Effector CD8-positive, alpha-beta T cell (primary cell): ENCODE data around the gene VTCN1.
"Not testable (repeated sequence)": the region's sequence is repeated elsewhere in the genome, so short reads cannot be mapped to it uniquely, and the experiment has no call there.

Experiments used
- DNase-seq: peaks from one replicate; lab custom pipeline; 2025; lab: John Stamatoyannopoulos, UW

VTCN1 gene

DNA sequence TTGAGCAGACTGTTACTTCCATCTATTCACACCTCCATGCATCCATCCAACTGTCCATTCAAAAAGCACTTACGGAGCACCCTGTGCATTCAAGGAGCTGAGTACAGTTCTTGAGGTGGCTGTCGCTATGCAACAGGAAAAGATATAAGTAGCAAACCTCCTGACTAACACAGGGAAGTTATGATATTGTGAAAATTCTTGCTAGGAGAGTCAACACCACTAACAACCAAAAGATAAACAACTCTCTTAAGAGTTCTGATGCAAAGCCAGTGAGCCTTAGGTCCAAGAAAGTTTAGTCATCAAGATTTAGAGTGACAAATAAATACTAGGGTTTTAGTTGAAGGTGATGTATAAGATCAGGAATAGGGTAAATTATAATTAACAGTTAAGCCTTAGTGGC is 44.7 kb downstream of the VTCN1 start:
- DNase-seq = no peak

DNA sequence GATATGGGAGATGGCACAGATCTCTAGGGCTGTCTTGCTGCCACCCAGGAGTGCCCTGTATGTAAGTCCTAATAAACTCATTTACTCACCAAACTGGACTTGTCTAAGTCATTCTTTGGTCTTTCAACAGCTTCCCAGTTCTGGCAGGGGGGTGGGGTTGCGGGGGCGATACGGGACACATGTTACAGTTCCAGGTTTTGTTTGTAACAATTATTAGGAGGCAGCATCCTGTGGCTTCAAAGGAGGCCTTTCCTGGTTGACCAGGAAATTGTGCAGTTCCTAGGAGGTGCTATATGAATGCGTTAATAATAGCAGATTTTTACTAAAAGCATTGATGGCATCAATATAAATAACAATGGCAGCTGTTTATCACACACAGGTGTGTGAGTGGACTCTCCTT is 46.5 kb downstream of the VTCN1 start:
- DNase-seq = no peak

DNA sequence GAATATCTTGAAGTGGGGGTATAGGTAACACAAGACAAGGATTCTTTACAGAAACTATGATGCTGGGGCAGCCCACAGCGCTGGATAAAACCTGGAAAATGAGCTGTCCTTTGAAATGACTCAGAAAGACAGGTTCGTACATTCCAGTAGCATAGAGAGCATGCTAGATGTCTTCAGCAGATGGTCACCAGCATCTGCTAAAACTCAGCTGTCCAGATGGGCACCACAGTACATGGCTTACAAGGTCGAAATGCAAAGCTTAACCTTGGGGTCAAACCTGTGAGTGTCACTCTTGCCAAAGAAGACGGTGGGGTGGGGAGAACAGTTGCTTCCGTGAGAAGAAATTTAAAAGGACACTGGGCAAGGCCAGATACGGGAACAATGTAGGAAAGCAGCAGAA is 47.9 kb downstream of the VTCN1 start:
- DNase-seq = no peak

DNA sequence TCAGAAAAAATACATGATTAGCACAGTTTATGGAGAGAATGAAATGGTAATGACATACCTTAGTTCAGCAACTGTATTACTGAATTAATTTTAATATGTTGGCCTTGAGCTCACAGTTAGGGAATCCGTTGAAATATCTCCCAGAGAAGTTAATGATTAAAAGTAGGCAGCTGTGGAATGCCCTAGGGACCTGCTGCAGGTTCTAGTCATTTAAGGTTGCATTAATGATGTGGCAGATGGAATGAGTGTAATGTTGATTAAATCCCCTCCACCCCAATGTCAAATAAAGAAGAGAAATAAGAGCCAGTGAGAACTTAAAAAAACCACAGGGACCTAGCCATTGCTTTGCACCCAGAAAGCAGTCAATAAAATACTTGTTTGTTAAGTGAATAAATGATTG is 48.8 kb downstream of the VTCN1 start:
- no peak for DNase-seq

DNA sequence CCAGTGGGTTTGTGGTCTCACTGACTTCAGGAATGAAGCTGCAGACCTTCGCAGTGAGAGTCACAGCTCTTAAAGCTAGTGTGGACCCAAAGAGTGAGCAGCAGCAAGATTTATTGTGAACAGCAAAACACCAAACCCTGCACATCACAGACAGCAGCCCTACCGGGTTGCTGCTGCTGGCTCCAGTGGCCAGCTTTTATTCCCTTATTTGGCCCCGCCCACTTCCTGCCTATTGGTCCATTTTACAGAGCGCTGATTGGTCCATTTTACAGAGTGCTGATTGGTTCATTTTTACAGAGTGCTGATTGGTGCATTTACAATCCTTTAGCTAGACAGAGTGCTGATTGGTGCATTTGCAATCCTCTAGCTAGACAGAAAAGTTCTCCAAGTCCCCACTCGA is 59.4 kb downstream of the VTCN1 start:
- not testable (repeated sequence) for DNase-seq

DNA sequence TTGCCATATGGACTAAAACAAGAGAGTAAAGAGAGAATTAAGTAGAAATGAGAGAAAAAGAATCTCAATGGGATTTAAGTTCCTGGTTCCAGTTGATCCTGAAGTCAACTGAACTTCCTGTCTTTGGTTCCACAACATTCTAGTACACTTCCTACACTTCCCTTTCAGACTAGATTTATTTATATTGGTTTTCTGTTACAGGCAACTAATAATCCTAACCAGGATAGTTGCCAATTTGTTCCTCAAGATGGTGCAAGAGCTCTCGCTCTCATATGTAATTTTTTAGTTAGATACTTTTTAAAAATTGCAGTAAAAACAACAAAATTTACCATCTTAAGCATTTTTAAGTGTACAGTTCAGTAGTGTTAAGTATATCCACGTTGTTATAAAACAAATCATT is 60.4 kb downstream of the VTCN1 start:
- DNase-seq = no peak

DNA sequence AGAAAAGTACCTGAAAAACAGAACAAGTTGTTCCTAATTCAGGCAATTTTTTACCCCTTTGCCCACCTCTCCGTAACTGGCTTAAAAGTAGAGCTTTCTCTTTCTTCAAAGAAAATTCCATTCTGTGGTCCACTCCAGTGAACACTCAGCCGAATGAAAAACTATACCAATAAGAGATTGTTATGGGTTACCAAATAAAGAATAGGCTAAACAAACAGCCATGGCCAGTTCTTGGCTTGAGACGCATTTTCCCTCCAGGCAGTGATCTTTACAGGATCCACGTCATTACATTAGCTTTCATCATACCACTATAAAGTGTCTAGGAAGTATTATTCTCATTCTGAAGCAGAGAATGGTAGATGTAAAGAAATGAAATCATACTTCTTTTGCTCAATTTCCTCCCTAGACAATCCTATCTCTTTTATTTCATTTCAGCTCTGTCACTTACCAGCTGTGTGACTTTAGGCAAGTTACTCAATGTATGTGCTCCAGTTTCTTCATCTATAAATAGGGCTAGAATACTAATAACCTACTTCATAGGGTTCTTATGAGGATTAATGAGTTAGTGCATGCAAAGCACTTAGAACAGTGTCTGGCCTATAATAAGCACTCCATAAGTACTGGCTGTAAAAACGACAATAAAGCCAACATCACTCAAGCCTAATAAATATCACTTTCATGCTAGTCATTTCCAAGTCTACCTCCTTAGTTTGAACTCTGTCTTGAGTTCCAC is 62.7 kb downstream of the VTCN1 start:
- no peak for DNase-seq

DNA sequence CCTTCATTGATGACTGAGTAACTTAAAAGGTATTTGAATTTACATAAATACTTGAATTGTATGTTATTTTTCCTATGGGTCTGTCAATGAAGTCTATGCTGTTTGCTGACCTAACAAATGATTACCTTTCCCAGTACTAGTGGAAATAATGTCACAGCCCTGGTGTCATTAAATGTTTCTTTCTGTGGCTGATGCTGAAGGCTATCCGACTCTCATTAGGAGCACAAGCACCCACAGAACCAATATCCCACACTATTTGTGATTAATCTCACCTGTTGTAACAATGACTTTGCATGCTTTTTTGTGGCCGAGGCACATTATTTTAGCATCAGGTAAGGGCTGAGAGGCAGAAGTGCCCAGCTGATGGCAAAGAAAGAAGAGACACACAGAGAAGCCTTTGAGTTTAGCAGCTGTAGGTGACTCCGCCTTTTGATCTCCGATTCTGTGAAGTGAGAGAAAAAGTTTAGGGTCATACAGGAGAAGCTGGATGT is 63.3 kb downstream of the VTCN1 start:
- DNase-seq = no peak

DNA sequence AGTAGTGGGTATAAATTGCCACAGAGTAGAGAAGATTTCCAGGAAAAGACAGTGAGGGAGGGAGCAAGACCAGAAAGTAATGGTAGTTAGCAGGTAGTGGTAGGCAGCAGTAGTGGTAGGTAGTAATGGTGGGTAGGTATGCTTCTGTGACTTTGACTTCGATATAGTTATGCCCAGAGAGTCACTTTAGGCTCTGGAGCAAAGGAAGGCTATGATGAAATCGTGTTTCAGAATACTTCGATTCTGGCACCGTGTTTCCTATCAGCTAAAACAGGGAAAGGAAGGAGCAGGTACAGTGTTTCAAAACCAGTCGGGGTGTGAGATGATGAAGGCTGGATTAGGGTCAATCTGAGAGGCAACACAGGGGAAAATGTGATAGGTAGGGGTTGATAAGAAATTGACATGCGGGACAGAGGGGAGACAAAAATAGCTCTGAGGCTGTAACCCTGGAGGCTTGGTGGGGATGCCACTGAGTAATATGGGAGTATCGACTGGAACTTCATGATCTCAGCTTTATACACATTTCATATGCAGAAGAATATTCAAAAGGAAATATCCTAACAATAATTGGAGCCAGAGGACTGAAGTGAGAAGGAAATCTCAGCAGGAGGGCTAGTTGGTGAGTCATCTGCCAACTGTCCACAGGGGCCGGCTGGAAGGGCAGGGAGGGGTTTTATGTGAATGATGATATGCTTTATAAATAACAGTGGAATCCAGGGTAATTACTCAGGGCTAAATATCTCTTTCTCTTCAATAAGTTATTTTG is 64.0 kb downstream of the VTCN1 start:
- DNase-seq = no peak

DNA sequence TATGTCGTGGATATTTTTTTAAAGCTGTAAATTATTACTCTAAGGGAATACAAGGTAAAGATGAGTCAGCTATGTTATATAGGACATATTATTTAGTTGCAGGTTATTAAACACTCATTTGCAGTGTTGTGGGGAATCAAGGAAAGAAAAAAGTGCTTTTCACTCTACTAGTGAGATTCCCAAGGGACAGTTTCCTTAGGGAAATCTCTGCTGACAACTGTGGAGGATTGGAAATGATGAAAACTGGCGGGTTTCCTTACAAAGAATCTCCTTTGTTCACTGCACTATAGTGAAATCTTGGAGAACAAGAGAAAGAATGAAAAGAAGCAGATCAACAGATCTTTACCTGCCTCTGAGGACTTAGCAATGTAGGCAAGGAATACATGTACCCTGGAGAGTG is 64.7 kb downstream of the VTCN1 start:
- DNase-seq = no peak

DNA sequence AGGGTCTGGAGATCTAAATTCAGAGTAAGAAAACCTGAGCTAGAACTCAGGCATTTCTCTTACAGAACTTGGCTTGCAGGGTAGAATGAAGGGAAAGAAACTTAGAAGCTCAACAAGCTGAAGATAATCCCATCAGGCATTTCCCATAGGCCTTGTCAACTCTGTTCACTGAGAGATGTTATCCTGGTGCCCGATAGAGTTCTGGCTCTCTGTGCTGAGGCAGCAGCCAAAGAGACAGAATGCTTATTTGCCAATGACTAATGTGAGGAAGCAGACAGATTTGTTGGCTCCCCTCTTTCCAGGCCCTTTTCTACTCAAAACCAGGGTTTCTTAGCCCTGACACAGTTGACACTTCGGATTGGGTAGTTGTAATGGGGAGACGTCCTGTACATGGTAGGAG is 66.9 kb downstream of the VTCN1 start:
- no peak for DNase-seq

DNA sequence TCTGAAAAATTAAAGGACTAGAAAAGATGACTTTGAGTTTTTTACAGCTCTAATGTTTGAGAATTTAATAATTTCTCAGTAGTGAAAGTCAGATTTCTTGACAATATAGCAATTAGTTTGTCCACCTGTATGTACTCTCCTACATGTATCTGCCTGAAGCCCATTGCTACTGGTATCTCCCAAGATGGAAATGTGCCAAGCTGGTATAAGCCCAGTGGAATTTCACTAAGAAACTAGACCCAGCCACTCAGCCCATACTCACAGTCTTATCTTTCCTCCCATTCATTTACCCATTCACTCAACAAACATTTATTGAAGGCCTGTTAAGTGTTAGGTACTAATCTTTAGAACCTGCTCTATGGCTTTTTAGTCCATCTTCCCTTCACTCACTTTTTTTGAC is 67.6 kb downstream of the VTCN1 start:
- no peak for DNase-seq

DNA sequence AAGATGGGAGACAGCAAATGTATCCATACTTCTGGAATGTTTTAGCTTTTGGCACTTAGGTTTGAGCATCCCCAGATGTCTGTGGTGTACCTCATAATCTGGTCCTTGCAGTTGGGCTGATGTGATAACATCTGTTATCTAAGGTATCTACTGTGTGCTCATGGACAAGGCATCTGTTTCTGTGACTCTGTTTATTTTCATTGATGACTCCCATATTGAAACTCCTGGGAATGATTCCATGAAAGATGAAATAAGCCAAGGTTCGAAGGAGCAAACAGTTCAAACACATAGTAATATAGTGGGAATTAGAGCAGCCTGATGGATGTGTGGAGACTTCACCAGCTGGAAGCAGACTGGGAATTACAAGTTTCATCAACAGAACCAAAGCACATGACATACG is 68.5 kb downstream of the VTCN1 start:
- DNase-seq = no peak

DNA sequence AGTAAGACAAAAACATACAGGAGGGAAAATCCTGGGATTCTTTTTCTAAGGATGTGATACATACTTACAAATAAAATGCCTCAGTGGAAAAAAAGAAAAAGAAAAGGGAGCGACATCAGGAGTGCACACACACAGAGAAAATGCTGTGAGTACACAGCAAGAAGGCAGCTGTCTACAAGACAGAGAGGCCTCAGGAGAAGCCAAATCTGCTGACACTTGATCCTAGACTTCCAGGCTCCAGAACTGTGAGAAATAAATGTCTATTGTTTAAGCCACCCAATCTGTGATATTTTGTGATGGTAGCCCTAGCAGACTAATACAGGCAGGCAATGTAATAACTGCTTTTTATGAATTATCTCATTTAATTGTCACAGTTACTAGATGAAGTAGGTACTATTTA is 72.2 kb downstream of the VTCN1 start:
- DNase-seq = no peak

DNA sequence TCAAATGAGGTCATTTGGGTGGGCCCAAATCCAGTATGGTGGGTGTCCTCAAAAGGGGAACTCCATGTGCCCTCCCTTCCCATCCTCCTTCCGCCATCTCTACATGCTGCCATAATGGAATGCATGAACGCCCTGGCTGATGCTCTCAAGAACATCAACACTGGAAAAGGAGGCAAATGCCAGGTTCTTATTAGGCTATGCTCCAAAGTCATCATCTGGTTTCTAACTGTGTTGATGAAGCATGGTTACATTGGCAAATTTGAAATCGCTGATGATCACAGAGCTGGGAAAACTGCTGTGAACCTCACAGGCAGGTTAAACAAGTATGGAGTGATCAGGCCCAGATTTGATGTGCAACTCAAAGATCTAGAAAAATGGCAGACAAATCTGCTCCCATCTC is 72.6 kb downstream of the VTCN1 start:
- no peak for DNase-seq

DNA sequence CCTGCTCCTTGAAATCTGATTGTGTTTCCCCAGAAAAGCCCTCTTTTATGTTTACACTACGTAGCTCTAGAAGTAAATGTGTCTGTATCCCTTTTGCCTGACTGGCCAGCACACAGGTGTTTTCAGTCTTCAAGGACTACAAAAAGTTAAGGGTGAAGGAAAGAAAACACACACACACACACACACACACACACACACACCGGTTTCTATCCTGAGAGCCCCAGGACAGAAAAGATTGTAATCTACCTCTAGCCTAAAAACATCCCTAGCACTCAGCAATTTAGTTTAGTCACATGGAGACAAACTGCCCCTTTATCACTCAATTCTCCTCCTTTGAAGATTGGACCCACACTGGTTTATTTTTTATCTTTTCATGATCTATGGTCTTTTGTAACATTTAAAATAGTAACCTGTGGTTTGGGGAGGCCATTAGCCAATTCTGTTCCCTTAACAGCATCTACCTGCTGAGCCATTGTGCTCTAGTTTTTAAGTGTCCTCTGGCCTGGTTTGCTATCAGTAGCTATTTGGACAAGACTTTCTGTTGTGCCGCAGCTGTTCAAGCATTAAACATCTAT is 73.4 kb downstream of the VTCN1 start:
- DNase-seq = no peak

DNA sequence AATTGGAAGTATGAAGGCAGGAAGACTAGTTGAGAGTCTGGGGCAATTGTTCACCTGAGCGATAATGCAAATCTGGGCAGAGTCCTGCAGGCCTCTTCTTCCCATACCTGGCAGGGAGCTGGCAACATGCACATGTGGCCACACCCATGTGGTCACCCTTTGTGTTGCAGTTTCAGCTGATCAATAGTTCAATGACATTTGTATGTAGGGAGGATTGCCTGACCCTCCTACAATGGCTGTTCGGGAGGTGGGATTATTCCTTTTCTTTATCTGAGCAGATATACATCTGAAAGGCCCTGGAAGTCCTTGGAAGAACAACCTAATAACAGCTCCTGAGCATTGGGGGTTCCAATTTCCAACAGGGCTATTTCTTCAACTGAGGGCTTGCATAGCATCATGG is 74.0 kb downstream of the VTCN1 start:
- no peak for DNase-seq

DNA sequence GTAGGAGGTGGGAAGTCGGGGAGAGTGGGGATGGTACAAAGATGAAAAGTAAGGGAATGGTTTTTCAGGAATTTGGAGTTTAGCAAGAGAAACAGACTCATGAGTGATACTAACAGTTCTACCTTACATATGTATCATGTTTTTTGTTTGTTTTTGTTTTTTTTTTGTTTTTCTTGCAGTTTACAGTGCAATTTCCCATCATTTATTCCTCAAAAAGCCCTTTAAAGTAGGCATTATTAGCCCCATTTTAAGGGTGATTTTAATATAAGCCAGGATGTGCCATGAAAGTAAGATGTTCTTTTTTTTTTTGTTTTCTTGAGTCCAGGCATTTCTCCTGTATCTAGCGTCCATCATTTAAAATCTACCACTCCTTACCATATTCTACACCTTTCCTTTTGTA is 75.4 kb downstream of the VTCN1 start:
- no peak for DNase-seq

DNA sequence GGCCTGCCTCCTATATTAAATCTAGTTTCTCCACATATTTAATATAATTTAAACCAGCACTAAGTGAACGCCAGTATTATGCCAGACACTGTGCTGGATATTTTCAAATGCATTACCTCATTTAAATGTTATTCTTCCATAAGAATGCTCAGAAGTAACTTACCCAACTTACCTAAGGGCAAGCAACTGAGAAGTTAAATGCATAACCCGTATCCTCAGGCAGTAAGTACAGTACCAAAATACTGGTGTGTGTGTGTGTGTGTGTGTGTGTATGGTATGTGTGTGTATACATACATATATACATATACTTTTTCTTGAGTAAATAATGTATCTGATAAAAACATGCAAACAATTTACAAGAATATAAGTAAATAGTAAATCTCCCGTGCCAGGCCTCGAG is 80.2 kb downstream of the VTCN1 start:
- no peak for DNase-seq

DNA sequence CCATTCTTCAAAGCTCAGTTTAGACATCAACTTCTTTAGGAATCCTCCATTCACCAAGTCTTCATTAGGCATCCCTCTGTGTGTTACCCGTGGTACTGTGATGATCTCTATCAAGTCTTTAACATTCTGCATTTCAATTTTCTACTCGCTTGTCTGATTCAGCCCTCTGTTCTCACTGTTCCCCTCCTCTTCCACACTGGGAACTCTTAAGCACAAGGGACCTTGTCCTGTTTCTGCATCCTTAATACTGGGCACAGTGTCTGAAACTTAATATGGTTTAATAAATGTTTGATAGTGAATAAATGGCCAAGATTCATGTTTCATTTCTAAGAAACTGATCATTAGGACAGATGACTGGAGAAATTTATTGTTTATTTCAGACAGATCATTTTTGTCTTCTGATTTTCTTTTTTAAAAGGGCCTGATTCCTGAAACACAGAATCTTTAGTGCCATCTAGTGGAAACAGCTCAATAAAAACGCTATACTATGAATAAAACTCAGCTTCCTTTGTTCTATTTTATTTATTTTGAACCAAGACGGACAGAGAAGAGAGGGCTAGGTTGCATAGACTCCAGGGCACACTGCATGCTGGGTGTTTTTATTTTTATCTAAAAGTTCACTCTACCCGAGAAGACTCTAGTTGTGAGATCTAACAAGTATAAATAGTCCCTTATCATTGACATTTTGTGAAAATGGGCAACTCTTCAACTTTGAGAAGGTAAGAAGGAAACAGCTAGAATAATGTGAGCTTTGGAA is 82.2 kb downstream of the VTCN1 start:
- no peak for DNase-seq

DNA sequence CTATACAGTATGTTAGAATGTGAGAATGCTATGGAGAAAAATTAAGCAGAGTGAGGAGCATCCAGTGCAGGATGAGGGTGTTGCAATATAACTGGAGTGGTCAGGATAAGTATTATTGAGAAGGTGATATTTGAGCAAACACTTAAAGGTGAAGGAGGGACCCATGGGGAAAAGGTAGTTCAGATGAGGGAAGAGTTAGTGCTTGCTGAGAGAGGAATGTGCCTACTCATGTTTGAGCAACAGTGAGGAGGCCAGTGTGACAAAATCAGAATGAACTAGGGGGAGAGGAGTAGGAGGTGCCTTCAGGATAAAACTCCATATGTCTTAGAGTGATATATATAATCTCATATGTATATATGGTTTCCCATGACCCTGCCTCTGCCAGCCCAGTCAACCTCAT is 82.9 kb downstream of the VTCN1 start:
- no peak for DNase-seq

DNA sequence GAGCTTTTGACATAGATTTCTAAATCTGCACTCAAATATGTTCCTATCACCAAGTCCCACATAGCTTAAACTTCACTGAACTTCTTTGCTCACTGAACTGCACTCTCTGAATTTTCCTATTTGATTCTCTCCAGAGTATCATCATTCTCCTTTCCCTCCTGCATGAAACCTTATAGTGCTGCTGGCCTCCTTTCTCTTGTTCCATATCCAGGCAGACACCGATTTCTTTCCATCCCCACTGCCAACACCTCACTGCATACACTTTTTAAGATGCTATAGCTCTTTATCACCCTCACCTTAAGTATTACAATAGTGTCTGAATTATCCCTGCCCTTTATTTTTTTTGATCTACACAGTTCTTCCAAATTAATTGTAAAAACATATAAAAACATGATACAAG is 86.1 kb downstream of the VTCN1 start:
- DNase-seq = no peak

DNA sequence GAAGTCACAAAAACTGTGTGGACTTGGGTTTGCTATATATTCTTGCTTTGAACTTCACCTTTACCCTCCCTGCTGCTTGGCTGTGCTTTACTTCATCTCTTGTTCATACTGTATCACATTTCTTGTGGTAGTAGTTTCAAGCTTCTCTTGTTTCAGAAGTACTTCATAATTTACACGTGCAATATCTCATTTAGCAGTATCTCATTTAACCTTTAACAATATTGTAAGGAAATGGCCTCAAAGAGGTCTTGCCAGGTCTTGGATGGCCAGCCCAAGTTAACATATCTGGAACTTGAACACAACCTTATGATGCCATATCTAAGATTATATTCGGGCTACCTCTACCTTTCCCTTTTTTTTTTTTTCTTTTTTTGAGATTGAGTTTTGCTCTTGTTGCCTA is 87.5 kb downstream of the VTCN1 start:
- DNase-seq = no peak
